DMS 273 (cell line): ENCODE data around the gene CFAP299.

Source experiments
- DNase-seq: peaks from one replicate; lab custom pipeline; 2025; ENCODE audit not compliant: unreplicated experiment; lab: John Stamatoyannopoulos, UW

The CFAP299 gene

GRCh38 chr4:80803337-80803736 is 467.8 kb downstream of the CFAP299 start:
- no peak for DNase-seq

- no peak for DNase-seq
Observed at GRCh38 chr4:80806472-80806871, 470.9 kb downstream of the CFAP299 start.

- DNase-seq, result no peak
Observed at GRCh38 chr4:80809039-80809729, 473.7 kb downstream of the CFAP299 start.

- no peak for DNase-seq
Observed at GRCh38 chr4:80811406-80811805, 475.9 kb downstream of the CFAP299 start.

GRCh38 chr4:80812145-80812544 is 476.6 kb downstream of the CFAP299 start:
- DNase-seq, result no peak

- no peak for DNase-seq
Observed at GRCh38 chr4:80814266-80814665, 478.7 kb downstream of the CFAP299 start.

GRCh38 chr4:80831383-80832361 is 496.1 kb downstream of the CFAP299 start:
- no peak for DNase-seq

- no peak for DNase-seq
Observed at GRCh38 chr4:80839281-80839680, 503.8 kb downstream of the CFAP299 start.

GRCh38 chr4:80839792-80840191 is 504.3 kb downstream of the CFAP299 start:
- no peak for DNase-seq

- DNase-seq, result no peak
Observed at GRCh38 chr4:80840396-80840795, 504.9 kb downstream of the CFAP299 start.

- no peak for DNase-seq
Observed at GRCh38 chr4:80841587-80842281, 506.2 kb downstream of the CFAP299 start.

GRCh38 chr4:80846210-80846609 is 510.7 kb downstream of the CFAP299 start:
- no peak for DNase-seq

GRCh38 chr4:80852061-80852460 is 516.5 kb downstream of the CFAP299 start:
- DNase-seq, result no peak

GRCh38 chr4:80873571-80873970 is 538.0 kb downstream of the CFAP299 start:
- DNase-seq, result no peak

GRCh38 chr4:80874979-80875378 is 539.4 kb downstream of the CFAP299 start:
- DNase-seq, result no peak

- no peak for DNase-seq
Observed at GRCh38 chr4:80875642-80876041, 540.1 kb downstream of the CFAP299 start.

- DNase-seq, result no peak
Observed at GRCh38 chr4:80876810-80877209, 541.3 kb downstream of the CFAP299 start.

GRCh38 chr4:80878218-80878617 is 542.7 kb downstream of the CFAP299 start:
- DNase-seq, result no peak

- DNase-seq, result no peak
Observed at GRCh38 chr4:80897537-80898303, 562.2 kb downstream of the CFAP299 start.

GRCh38 chr4:80900908-80901307 is 565.4 kb downstream of the CFAP299 start:
- no peak for DNase-seq

- DNase-seq, result no peak
Observed at GRCh38 chr4:80903020-80903419, 567.5 kb downstream of the CFAP299 start.
